ENCODE results near the gene DNAJC7. TPM values are rescaled to one million over a fixed set of nuclear protein-coding genes. Genes with fewer than 3 reads are reported as not detected.

The DNAJC7 gene
- total and polyA plus RNA-seq, 2 donors from 2014 or later, result 88.1 to 141 TPM

GRCh38 chr17:41975099-41976083, 41.8 kb downstream of the DNAJC7 start:
- no peaks in the 10 kb centered on the region for H3K9me3 ChIP-seq (ENCODE audit: control insufficient read depth in 2 of 3, insufficient read depth in 1 of 3, low read length in 3 of 3)
- no peak overlapping the region for H3K4me3 ChIP-seq (ENCODE audit: low read length in 3 of 3)
- H3K4me1 ChIP-seq (ENCODE audit: control insufficient read depth in 2 of 3, insufficient read depth in 2 of 3, low read depth in 1 of 3, low read length in 3 of 3), result peaks cover 0 to 50% (median 48%) of the 10 kb centered on the region in 3 donors
- H3K27me3 ChIP-seq (ENCODE audit: control insufficient read depth, insufficient read depth, low read length), result no peaks in the 10 kb centered on the region
- no peak for FAIRE-seq
- peak overlapping the region; percentile 35 to 63 for H3K27ac ChIP-seq (ENCODE audit: low read depth in 2 of 2, low read length in 2 of 2)
- TF ChIP-seq CTCF (IDR thresholded peaks at IDR 0.05; ENCODE audit: borderline replicate concordance, extremely low read depth, insufficient read depth), result no peak
- no peak overlapping the region for H3K9ac ChIP-seq (ENCODE audit: low read length in 3 of 3)
- intact Hi-C loops (cut with DNase I), result no loop called here
- no peak for DNase-seq
- peaks cover 4 to 33% (median 12%) of the 10 kb centered on the region in 3 donors for H3K36me3 ChIP-seq (ENCODE audit: control insufficient read depth in 2 of 3, insufficient read depth in 3 of 3, low read length in 3 of 3)

- FAIRE-seq (no peak), DNase-seq (no peak)
- Histone ChIP-seq H3K4me3 (ENCODE audit: low read length in 3 of 3) (no peak overlapping the region), H3K27ac (ENCODE audit: low read depth in 2 of 2, low read length in 2 of 2) (no peak overlapping the region), H3K4me1 (ENCODE audit: control insufficient read depth in 2 of 3, insufficient read depth in 2 of 3, low read depth in 1 of 3, low read length in 3 of 3) (peaks cover 0 to 52% (median 48%) of the 10 kb centered on the region in 3 donors), H3K9me3 (ENCODE audit: control insufficient read depth in 2 of 3, insufficient read depth in 1 of 3, low read length in 3 of 3) (no peaks in the 10 kb centered on the region), H3K27me3 (ENCODE audit: control insufficient read depth, insufficient read depth, low read length) (no peaks in the 10 kb centered on the region), H3K9ac (ENCODE audit: low read length in 3 of 3) (no peak overlapping the region), H3K36me3 (ENCODE audit: control insufficient read depth in 2 of 3, insufficient read depth in 3 of 3, low read length in 3 of 3) (peaks cover 4 to 30% (median 11%) of the 10 kb centered on the region in 3 donors)
- no peak for TF ChIP-seq CTCF (IDR thresholded peaks at IDR 0.05; ENCODE audit: borderline replicate concordance, extremely low read depth, insufficient read depth)
- intact Hi-C loops (cut with DNase I), result no loop called here
Measured at GRCh38 chr17:41974658-41975057, 42.6 kb downstream of the DNAJC7 start.

GRCh38 chr17:41974031-41974430, 43.2 kb downstream of the DNAJC7 start:
- no peak overlapping the region for H3K9ac ChIP-seq (ENCODE audit: low read length in 3 of 3)
- intact Hi-C loops (cut with DNase I), result no loop called here
- H3K27ac ChIP-seq (ENCODE audit: low read depth in 2 of 2, low read length in 2 of 2), result peak overlapping the region in 1 of 2 donors; percentile 37
- FAIRE-seq (no peak), DNase-seq (no peak)
- peaks cover 0 to 53% (median 49%) of the 10 kb centered on the region in 3 donors for H3K4me1 ChIP-seq (ENCODE audit: control insufficient read depth in 2 of 3, insufficient read depth in 2 of 3, low read depth in 1 of 3, low read length in 3 of 3)
- no peak for TF ChIP-seq CTCF (IDR thresholded peaks at IDR 0.05; ENCODE audit: borderline replicate concordance, extremely low read depth, insufficient read depth)
- no peaks in the 10 kb centered on the region for H3K27me3 ChIP-seq (ENCODE audit: control insufficient read depth, insufficient read depth, low read length)
- peaks cover 4 to 30% (median 11%) of the 10 kb centered on the region in 3 donors for H3K36me3 ChIP-seq (ENCODE audit: control insufficient read depth in 2 of 3, insufficient read depth in 3 of 3, low read length in 3 of 3)
- H3K4me3 ChIP-seq (ENCODE audit: low read length in 3 of 3), result no peak overlapping the region
- no peaks in the 10 kb centered on the region for H3K9me3 ChIP-seq (ENCODE audit: control insufficient read depth in 2 of 3, insufficient read depth in 1 of 3, low read length in 3 of 3)
